HG03175 (cell line): Measurements from ENCODE around the gene TMEM126B.

Source experiments
- ATAC-seq: cut with Tn5 transposase; IDR thresholded peaks from one replicate; pipeline ENCODE4 v1.9.1; 2021; ENCODE audit warnings: mild to moderate bottlenecking, moderate library complexity; ENCODE audit not compliant: unreplicated experiment

TMEM126B gene

GRCh38 chr11:85680897-85681296 is 52.5 kb downstream of the TMEM126B start:
- ATAC-seq = no peak

DNA sequence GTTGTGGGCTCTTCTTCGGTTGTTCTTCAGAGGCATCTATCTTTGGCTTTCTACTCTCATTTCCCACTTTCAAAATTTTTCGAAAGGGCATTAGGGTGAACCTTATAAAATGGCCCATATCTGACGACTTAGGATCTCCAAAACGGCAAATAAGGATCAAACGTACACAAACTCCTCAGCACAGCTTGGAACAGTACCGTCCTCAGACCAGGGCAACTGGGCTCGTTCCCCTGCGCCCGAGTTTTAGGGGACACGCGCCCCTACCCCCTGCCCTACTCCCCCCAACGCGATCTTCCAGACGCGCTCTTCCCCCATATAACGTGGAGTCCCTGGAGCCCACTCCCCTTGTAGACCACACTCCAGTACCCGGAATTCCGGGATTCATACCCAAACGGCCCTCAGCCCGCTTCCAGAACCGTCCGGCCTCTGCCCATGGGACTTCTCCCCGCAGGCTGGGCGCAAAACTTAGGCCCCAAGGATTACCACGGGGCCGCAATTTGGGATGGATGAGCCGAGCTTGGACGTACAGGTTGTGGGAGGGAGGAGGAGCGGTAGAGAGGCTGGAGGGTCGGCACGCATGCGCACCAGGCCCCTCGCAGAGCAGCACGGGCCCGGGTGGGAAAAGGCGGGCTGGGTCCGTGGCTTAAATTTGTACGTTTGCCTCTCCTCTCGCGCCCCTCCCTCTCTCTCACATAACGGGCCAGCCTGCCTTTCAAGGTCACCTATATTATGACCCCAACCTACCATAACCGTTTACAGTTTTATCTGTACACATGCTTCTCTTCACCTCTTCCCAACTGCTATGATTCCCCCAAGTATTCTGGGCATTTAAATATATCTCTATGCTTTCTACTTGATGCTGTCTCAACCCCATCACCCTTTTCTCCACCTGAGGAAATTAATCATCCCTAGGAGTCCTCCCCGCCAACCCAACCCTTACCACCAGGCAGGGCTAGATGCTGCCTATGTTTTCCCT is 54.2 kb downstream of the TMEM126B start:
- ATAC-seq = peak; percentile 76

DNA sequence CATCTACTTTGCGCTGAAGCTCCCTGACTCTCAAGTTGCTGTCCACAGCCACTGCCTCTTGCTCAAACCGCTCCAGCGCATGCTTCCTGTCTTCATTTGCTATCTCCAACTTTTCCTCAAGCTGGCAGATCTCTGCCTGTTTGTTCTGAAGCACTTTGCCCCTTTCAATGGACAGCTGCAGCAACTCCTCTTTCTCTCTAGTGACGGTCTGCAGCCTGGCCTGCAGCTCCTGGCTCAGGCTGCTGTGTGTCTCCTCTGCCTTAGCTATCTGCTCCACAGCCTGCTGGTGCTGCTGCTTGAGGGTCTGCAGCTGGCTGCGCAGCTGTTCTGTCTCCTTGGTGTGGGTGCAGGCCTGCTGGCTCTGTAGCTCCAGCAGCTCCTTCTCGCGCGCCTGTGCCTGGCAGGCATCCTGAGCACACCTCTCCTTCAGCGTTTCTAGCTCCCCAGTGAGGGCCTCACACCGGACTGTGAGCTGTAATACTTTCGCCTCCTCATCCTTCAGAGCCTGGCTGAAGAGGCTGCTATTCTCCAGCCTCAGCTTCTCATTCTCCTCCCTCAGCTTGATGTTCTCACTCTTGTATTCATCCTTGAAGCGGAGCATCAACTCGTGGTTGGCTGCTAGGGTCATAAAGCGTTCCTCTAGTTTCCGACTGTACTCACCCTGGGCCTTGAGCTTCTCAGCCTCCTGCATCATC is 56.9 kb downstream of the TMEM126B start:
- ATAC-seq = no peak

DNA sequence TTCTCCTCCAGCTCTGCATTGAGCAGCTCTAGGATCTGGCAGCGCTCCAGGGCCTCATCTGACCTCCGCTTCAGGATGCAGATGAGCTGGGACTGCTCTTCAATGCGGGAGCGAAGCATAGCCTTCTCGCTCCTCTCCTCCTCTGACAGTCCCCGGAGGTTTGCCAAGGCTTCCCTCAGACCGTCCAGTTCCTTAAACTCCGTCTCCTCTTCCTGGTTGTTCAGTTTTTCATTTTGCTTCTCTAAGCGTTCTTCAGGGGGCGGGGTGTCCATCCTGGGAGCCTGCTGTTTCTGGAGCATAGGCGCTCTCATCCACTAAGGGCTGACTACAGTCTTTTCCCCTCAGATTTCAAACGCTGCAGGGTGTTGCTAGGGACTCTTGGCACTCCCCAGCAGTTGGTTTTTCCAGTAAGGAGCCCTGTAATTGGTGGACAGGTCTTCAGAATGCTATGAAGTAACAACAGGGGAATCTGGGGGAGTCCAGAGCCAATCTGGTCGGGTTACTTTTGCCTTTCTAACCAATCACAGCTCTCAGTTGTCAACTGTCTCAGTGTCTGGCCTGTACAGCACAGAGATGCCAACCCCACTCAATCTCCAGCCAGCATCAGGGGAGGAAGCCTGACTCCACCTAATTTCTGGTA is 57.5 kb downstream of the TMEM126B start, which contains the start of gene CCDC89:
TSS of gene CCDC89 (minus strand) at position 376 of the 640 bp plus-strand sequence. CDS start at position 311, 65 bp downstream.
- no peak for ATAC-seq
